Activated CD8-positive, alpha-beta T cell treated with anti-CD3 and anti-CD28 coated beads for 36 hours (primary cell): ENCODE results near the gene RPL13A. TPM values are rescaled to one million over a fixed set of nuclear protein-coding genes. Genes with fewer than 3 reads are reported as not detected.
"Not testable (repeated sequence)": the region's sequence is repeated elsewhere in the genome, so short reads cannot be mapped to it uniquely, and the experiment has no call there.

Source experiments
- ATAC-seq: fragments of 200-7000 bp; cut with Tn5 transposase; one replicate; pipeline ENCODE4 v1.10.0; 2021; ENCODE audit warnings: mild to moderate bottlenecking, moderate library complexity
- CTCF ChIA-PET: fragments of 350-600 bp; sonication (Branson Sonifier 250); formaldehyde crosslinking; loops from one replicate; lab custom pipeline; 2021; ENCODE audit warnings: antibody characterized with exemption; lab: Charles Lee
- POLR2A ChIA-PET: fragments of 350-600 bp; sonication (Branson Sonifier 250); formaldehyde crosslinking; loops from one replicate; lab custom pipeline; 2021; ENCODE audit warnings: antibody characterized with exemption; lab: Charles Lee
- DNase-seq: peaks from one replicate; pipeline ENCODE4 v3.0.0-alpha.2; 2020
- H3K27ac Mint-ChIP-seq: one replicate; pipeline ENCODE4 v1.8.0; 2021; ENCODE audit warnings: mild to moderate bottlenecking, mixed read lengths
- H3K27me3 Mint-ChIP-seq: one replicate; pipeline ENCODE4 v1.8.0; 2021; ENCODE audit warnings: mixed read lengths
- H3K36me3 Mint-ChIP-seq: one replicate; pipeline ENCODE4 v1.8.0; 2021; ENCODE audit warnings: low read depth, mixed read lengths
- H3K4me1 Mint-ChIP-seq: one replicate; pipeline ENCODE4 v1.8.0; 2021; ENCODE audit warnings: low read depth, mixed read lengths
- H3K4me3 Mint-ChIP-seq: one replicate; pipeline ENCODE4 v1.8.0; 2021; ENCODE audit warnings: mild to moderate bottlenecking, moderate library complexity, mixed read lengths
- H3K9me3 Mint-ChIP-seq: one replicate; pipeline ENCODE4 v1.8.0; 2021; ENCODE audit warnings: mixed read lengths
- CTCF ChIP-seq: fragments of 200-600 bp; IDR thresholded peaks from one replicate; pipeline ENCODE4 v1.8.0; 2022; ENCODE audit warnings: antibody characterized with exemption, mild to moderate bottlenecking
- intact Hi-C: fragments of 100-400 bp; cut with micrococcal nuclease; formaldehyde crosslinking; loops from one replicate; pipeline ENCODE4 v1.10.0; 2022
- total RNA-seq, 2 experiments: library from RNA; stranded (reverse); gene quantifications; one replicate each; pipeline ENCODE4 v1.2.3, GENCODE V29; 2021

Gene RPL13A
- total RNA-seq, 2 experiments from 2014 or later: 4,285 to 4,329 TPM

DNA sequence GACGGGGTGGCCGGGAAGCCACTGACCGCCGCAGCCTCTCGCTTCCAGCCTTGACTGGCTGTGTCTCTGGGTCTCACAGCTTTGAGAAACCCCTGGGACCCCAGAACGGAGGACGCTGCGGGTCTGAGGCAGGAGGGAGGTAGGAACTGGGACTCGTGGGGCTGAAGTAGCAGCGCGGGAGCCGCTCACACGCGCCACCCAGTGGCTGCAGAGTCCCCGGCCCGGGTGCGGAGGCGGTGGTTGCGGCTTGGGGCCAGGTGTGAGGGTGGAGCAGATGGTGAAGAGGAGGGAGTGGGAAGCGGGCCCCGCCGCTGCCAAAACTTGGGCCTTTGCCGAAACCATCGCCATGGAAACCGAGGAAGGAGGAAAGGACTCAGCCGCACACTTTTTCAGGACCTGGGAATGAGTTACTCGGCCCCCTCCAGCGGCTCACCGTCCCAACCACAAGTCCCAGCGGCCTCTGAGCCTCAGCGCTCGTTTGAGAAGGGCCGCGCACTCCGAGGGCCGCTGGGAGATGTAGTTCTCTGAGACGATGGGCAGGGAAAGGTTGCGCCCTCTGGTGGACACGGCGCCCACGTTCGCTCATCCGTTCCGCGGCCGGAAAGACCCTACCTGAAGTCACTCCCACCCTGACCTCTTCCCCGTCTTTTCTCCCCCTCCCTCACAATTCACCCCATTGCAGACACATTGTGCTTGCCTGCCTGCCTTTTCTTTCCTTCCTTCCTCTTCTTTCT is 43.9 kb upstream of the RPL13A start:
- POLR2A ChIA-PET: interaction anchor here (0.6 to 2.3 kb wide), 4 partner anchors 9 to 52 kb away, joined by 3 to 11 read pairs (median 5); partner anchors contain the start of genes ALDH16A1 and PIH1D1
- peak; percentile 88 for TF ChIP-seq CTCF
- peak; percentile 87 for ATAC-seq

DNA sequence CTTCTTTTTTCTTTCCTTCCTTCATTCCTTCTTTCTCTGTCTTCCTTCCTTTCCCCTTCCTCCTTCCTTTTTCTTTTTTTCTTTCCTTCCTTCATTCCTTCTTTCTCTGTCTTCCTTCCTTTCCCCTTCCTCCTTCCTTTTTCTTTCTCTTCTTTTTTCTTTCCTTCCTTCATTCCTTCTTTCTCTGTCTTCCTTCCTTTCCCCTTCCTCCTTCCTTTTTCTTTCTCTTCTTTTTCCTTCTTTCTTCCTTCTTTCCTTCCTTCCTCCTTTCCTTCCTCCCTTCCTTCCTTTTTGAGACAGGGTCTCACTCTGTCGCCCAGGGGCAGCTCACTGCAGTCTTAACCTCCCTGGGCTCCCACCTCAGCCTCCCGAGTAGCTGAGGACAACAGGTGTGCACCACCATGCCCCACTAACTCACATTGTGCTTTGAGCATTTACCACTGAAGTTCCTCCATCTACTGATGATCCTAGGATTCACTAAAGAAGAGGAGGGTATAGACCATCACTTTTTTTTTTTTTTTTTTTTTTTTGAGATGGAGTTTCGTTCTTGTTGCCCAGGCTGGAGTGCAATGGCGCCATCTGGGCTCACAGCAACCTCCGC is 43.2 kb upstream of the RPL13A start:
- intact Hi-C loops: loop anchor here (5.0 to 10.0 kb wide), 2 partner anchors 52 to 179 kb away; no protein-coding TSS in a partner anchor
- Mint-ChIP-seq H3K36me3 (peaks cover 17% of the 10 kb centered on the region), H3K4me3 (peak overlapping the region; percentile 74), H3K4me1 (peaks cover 42% of the 10 kb centered on the region), H3K27ac (peak overlapping the region; percentile 83), H3K27me3 (peaks cover 31% of the 10 kb centered on the region)
- CTCF ChIA-PET: interaction anchor here (0.7 to 4.9 kb wide), 5 partner anchors 25 to 53 kb away, joined by 3 to 27 read pairs (median 4); partner anchors contain the start of gene FLT3LG
- POLR2A ChIA-PET: interaction anchor here (0.7 to 1.6 kb wide), 2 partner anchors 17 to 46 kb away, joined by 4 read pairs; no protein-coding TSS in a partner anchor
- ATAC-seq, DNase-seq, H3K9me3 Mint-ChIP-seq: not testable (repeated sequence)

More for the DNA sequence above, 43.9 kb upstream of the RPL13A start:
- CTCF ChIA-PET: interaction anchor here (0.6 to 4.9 kb wide), 9 partner anchors 8 to 78 kb away, joined by 3 to 27 read pairs (median 4); partner anchors contain the start of genes FLT3LG and PIH1D1
- DNase-seq: peak; percentile 97
- Mint-ChIP-seq H3K4me1 (peaks cover 37% of the 10 kb centered on the region), H3K4me3 (peak overlapping the region; percentile 74), H3K9me3 (no peaks in the 10 kb centered on the region), H3K36me3 (peaks cover 12% of the 10 kb centered on the region), H3K27ac (peak overlapping the region; percentile 83), H3K27me3 (peaks cover 37% of the 10 kb centered on the region)
- intact Hi-C loops: loop anchor here (5.0 to 10.0 kb wide), 2 partner anchors 51 to 179 kb away; no protein-coding TSS in a partner anchor

DNA sequence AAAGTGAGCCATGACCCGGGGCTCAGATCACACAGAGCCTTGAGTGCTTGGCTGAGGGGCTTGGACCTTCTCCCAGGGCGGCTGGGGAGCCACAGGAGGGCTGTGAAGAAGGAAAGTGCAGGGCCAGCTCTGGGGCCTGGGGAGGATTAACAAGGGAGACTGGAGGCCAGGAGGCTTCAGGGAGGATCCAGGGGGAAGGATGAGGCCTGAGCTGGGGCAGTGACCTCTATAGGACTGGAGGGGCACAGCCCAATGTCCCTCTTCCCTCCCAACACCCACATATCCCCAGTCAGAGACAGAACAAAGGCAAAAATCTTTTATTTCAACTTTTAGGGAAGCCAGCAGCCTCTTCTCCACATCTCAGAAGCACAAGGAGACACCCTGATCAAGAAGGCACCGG is 41.4 kb upstream of the RPL13A start:
- POLR2A ChIA-PET: interaction anchor here (1.6 kb wide), 1 partner anchor 19 kb away, joined by 4 read pairs; no protein-coding TSS in a partner anchor
- TF ChIP-seq CTCF: no peak
- Mint-ChIP-seq H3K4me3 (no peak overlapping the region), H3K27me3 (peaks cover 13% of the 10 kb centered on the region), H3K9me3 (no peaks in the 10 kb centered on the region), H3K27ac (peak overlapping the region; percentile 11), H3K36me3 (peaks cover 31% of the 10 kb centered on the region), H3K4me1 (peaks cover 51% of the 10 kb centered on the region)
- CTCF ChIA-PET: interaction anchor here (1.1 to 4.9 kb wide), 3 partner anchors 8 to 55 kb away, joined by 3 to 27 read pairs (median 12); partner anchors contain the start of gene FLT3LG
- ATAC-seq: no peak
- intact Hi-C loops: loop anchor here (10.0 kb wide), 1 partner anchor 181 kb away; no protein-coding TSS in a partner anchor
- DNase-seq: no peak

DNA sequence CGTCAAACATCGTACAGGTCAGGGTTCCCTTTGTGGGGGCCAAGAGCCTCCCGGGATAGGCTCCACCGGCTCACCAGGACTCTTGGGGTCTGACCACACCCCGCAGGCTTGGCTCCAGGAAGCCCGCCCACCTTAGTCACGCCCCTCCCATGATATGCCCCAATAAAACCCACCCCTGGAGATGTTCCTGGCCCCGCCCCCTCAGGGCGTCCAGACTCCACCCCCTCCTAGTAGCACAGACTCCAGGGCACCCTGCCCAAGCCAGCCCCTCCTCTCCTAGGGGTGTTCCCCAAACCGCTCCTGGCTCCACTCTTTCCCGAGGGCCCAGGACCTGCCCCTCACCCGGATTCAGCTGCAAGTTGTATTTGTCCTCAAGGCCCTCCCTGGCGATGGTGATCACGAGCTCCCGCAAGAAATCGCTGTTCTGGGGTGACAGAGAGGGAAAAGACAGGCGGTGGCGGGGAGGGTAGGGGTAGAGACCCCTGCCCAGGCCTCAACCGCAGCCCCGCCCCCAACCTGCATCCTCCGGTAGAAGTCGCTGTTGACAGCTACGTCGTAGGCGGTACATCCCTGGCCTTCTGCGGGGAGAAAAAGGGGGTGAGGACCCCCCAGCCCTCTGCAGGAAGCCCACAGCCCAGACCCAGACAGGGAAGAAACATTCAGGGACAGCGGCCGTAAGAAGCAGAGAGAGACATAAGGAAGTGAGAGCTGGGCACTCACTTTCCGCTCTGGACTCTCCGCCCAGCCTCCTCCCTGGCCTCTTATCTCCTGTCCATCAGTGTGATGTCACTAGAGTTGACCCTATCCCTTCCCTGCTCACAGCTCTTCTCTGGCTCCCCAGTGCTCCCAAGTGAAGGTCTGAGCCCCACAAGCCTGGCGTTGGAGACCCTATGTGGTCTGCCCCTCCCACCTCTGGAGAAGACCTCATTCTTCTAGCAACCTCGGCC is 39.6 kb upstream of the RPL13A start:
- ATAC-seq (no peak), DNase-seq (peak; percentile 71)
- Mint-ChIP-seq H3K4me3 (no peak overlapping the region), H3K36me3 (peaks cover 35% of the 10 kb centered on the region), H3K27me3 (peaks cover under 1% of the 10 kb centered on the region), H3K27ac (no peak overlapping the region), H3K4me1 (peaks cover 49% of the 10 kb centered on the region), H3K9me3 (no peaks in the 10 kb centered on the region)
- intact Hi-C loops: loop anchor here (10.0 kb wide), 1 partner anchor 183 kb away; no protein-coding TSS in a partner anchor
- POLR2A ChIA-PET: interaction anchor here (0.7 to 1.3 kb wide), 3 partner anchors 25 to 40 kb away, joined by 3 to 4 read pairs (median 3); partner anchors contain the start of genes PTH2 and RPL13A
- no peak for TF ChIP-seq CTCF
- CTCF ChIA-PET: interaction anchor here (1.0 to 4.9 kb wide), 2 partner anchors 11 to 24 kb away, joined by 3 to 27 read pairs; partner anchors contain the start of gene FLT3LG
